Measurements from ENCODE around the gene RAI1. TPM values are rescaled to one million over a fixed set of nuclear protein-coding genes. Genes with fewer than 3 reads are reported as not detected.

RAI1 gene
- total and polyA plus RNA-seq, 2 of the 13 experiments (the other 11 are each of a cell fraction or from before 2014, with no cell fraction given), result 3.4 to 5.2 TPM

GRCh38 chr17:17836250-17836817 lies 155.1 kb downstream of the RAI1 start (continued):
- TF ChIP-seq, protein P1, sequence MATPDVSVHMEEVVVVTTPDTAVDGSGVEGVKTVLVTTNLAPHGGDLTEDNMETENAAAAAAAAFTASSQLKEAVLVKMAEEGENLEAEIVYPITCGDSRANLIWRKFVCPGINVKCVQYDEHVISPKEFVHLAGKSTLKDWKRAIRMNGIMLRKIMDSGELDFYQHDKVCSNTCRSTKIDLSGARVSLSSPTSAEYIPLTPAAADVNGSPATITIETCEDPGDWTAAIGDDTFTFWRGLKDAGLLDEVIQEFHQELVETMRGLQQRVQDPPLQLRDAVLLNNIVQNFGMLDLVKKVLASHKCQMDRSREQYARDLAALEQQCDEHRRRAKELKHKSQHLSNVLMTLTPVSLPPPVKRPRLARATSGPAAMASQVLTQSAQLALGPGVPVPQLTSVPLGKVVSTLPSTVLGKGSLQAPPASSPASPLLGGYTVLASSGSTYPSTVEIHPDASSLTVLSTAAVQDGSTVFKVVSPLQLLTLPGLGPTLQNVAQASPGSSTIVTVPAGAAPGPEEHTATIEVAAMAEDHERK (CRISPR knock-in tag; IDR thresholded peaks at IDR 0.05; ENCODE audit: low read depth), result no peak
- no peak for TF ChIP-seq ATAD3A (CRISPR knock-in tag; IDR thresholded peaks at IDR 0.05)
- TF ChIP-seq ZNF484 (CRISPR knock-in tag; IDR thresholded peaks at IDR 0.05; ENCODE audit: borderline replicate concordance, low read depth), result 0 out of 2 replicates have a peak, but pooled peaks have one; percentile 29
- peak; percentile 100 for TF ChIP-seq NR1H2 (CRISPR knock-in tag; IDR thresholded peaks at IDR 0.05; ENCODE audit: borderline replicate concordance, low read depth)
- TF ChIP-seq HDAC1 (CRISPR knock-in tag; IDR thresholded peaks at IDR 0.05), result peak; percentile 76
- TF ChIP-seq TAF15 (IDR thresholded peaks at IDR 0.05; ENCODE audit: low read depth, low read length, poor library complexity, severe bottlenecking), result no peak
- TF ChIP-seq, protein P2, sequence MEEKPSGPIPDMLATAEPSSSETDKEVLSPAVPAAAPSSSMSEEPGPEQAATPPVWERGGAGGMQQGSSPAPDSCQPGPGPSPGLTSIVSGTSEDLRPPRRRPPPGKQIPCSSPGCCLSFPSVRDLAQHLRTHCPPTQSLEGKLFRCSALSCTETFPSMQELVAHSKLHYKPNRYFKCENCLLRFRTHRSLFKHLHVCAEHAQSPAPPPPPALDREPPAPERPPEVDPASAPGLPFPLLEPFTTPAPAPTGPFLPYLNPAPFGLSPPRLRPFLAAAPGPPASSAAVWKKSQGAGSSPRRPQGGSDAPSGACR (CRISPR knock-in tag; IDR thresholded peaks at IDR 0.05), result peak; percentile 80; the same call in 1 of the 2 replicates
- peak; percentile 32; the same call in 1 of the 2 replicates for TF ChIP-seq POGZ (CRISPR knock-in tag; IDR thresholded peaks at IDR 0.05)
- TF ChIP-seq TARDBP (CRISPR knock-in tag; IDR thresholded peaks at IDR 0.05), result peak; percentile 58; the same call in 1 of the 2 replicates
- no peak for TF ChIP-seq ZNF335 (CRISPR knock-in tag; IDR thresholded peaks at IDR 0.05)
- TF ChIP-seq THAP7 (CRISPR knock-in tag; IDR thresholded peaks at IDR 0.05), result no peak
- TF ChIP-seq GZF1 (CRISPR knock-in tag; IDR thresholded peaks at IDR 0.05), result no peak
- TF ChIP-seq, protein P3, sequence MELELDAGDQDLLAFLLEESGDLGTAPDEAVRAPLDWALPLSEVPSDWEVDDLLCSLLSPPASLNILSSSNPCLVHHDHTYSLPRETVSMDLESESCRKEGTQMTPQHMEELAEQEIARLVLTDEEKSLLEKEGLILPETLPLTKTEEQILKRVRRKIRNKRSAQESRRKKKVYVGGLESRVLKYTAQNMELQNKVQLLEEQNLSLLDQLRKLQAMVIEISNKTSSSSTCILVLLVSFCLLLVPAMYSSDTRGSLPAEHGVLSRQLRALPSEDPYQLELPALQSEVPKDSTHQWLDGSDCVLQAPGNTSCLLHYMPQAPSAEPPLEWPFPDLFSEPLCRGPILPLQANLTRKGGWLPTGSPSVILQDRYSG (CRISPR knock-in tag; IDR thresholded peaks at IDR 0.05), result peak; percentile 79; the same call in 1 of the 2 replicates
- no peak for TF ChIP-seq DMTF1 (CRISPR knock-in tag; IDR thresholded peaks at IDR 0.05)
- peak; percentile 86 for TF ChIP-seq POLR2AphosphoS5 (IDR thresholded peaks at IDR 0.05; ENCODE audit: low read depth, low read length)
- TF ChIP-seq NAIF1 (CRISPR knock-in tag; IDR thresholded peaks at IDR 0.05; ENCODE audit: borderline replicate concordance), result no peak; the same call in 1 of the 2 replicates
- peak; percentile 98 for TF ChIP-seq YEATS4 (CRISPR knock-in tag; IDR thresholded peaks at IDR 0.05; ENCODE audit: borderline replicate concordance)
- TF ChIP-seq CCDC6 (CRISPR knock-in tag; IDR thresholded peaks at IDR 0.05), result peak; percentile 85
- no peak for TF ChIP-seq ZMAT5 (CRISPR knock-in tag; IDR thresholded peaks at IDR 0.05; ENCODE audit: borderline replicate concordance, low read depth)
- no peak for TF ChIP-seq TCF7L2 (IDR thresholded peaks at IDR 0.05; ENCODE audit: low read depth, low read length)
- no peak for TF ChIP-seq GATAD2A (CRISPR knock-in tag; IDR thresholded peaks at IDR 0.05)
- no peak for TF ChIP-seq MTF1 (CRISPR knock-in tag; IDR thresholded peaks at IDR 0.05)
- TF ChIP-seq KLF16 (CRISPR knock-in tag; IDR thresholded peaks at IDR 0.05), result peak in 1 of 2 experiments; percentile 34; a peak in 2 of 4 replicates

Data from HepG2 (cell line).